SK-N-SH treated with all-trans-retinoic acid at 6 μM for 48 hours (cell line): ENCODE measurements around the gene LAMB4.

Experiments
- ATAC-seq: fragments of 200-7000 bp; cut with Tn5 transposase; 3 replicates; pipeline ENCODE4 v1.9.1; 2020; ENCODE audit warnings: mild to moderate bottlenecking, moderate library complexity
- ARNTL ChIP-seq: fragments of 450-650 bp; formaldehyde crosslinking; IDR thresholded peaks from 2 replicates; pipeline ENCODE4 v1.5.0; 2020; ENCODE audit warnings: low read depth, mild to moderate bottlenecking, moderate library complexity, borderline replicate concordance
- BACH2 ChIP-seq: fragments of 250-450 bp; sonication (Bioruptor Pico); IDR thresholded peaks from 2 replicates; pipeline ENCODE4 v1.9.0; 2021; ENCODE audit warnings: mild to moderate bottlenecking, borderline replicate concordance
- CREB5 ChIP-seq: fragments of 250-450 bp; sonication (Bioruptor Pico); IDR thresholded peaks from 2 replicates; pipeline ENCODE4 v1.5.1; 2020; ENCODE audit warnings: low read depth, mild to moderate bottlenecking, moderate library complexity
- CSDC2 ChIP-seq: fragments of 250-450 bp; sonication (Bioruptor Pico); IDR thresholded peaks from 2 replicates; pipeline ENCODE4 v1.5.0; 2020; ENCODE audit warnings: mild to moderate bottlenecking, moderate library complexity
- CSRNP3 ChIP-seq: fragments of 250-450 bp; sonication (Bioruptor Pico); IDR thresholded peaks from 2 replicates; pipeline ENCODE4 v1.5.1; 2021; ENCODE audit warnings: mild to moderate bottlenecking, moderate library complexity
- GLIS3 ChIP-seq: fragments of 250-450 bp; sonication (Bioruptor Pico); IDR thresholded peaks from 2 replicates; pipeline ENCODE4 v1.5.0; 2020; ENCODE audit warnings: mild to moderate bottlenecking, moderate library complexity
- ISL1 ChIP-seq: fragments of 250-450 bp; sonication (Bioruptor Pico); IDR thresholded peaks from 2 replicates; pipeline ENCODE4 v2.1.2; 2022; ENCODE audit warnings: mild to moderate bottlenecking, moderate library complexity
- OSR1 ChIP-seq: fragments of 250-450 bp; sonication (Bioruptor Pico); IDR thresholded peaks from 2 replicates; pipeline ENCODE4 v1.8.0; 2022; ENCODE audit warnings: moderate library complexity, mild to moderate bottlenecking, inconsistent platforms
- PPARA ChIP-seq: fragments of 250-450 bp; sonication (Bioruptor Pico); IDR thresholded peaks from 2 replicates; pipeline ENCODE4 v1.5.0; 2020; ENCODE audit warnings: mild to moderate bottlenecking, borderline replicate concordance
- RARB ChIP-seq: fragments of 250-450 bp; sonication (Bioruptor Pico); IDR thresholded peaks from 2 replicates; pipeline ENCODE4 v1.8.0; 2021; ENCODE audit warnings: mild to moderate bottlenecking, moderate library complexity
- SNAI2 ChIP-seq: fragments of 250-450 bp; sonication (Bioruptor Pico); IDR thresholded peaks from 2 replicates; pipeline ENCODE4 v1.5.0; 2020; ENCODE audit warnings: mild to moderate bottlenecking, moderate library complexity
- TCF4 ChIP-seq: fragments of 250-450 bp; sonication (Bioruptor Pico); IDR thresholded peaks from 2 replicates; pipeline ENCODE4 v1.8.0; 2021; ENCODE audit warnings: mild to moderate bottlenecking, moderate library complexity, borderline replicate concordance
- TSHZ2 ChIP-seq: fragments of 250-450 bp; sonication (Bioruptor Pico); IDR thresholded peaks from 2 replicates; pipeline ENCODE4 v1.5.0; 2020; ENCODE audit warnings: mild to moderate bottlenecking, moderate library complexity
- ZC3H10 ChIP-seq: fragments of 250-450 bp; sonication (Bioruptor Pico); IDR thresholded peaks from 2 replicates; pipeline ENCODE4 v1.5.1; 2021; ENCODE audit warnings: mild to moderate bottlenecking, moderate library complexity
- ZFP3 ChIP-seq: fragments of 250-450 bp; sonication (Bioruptor Pico); IDR thresholded peaks from 2 replicates; pipeline ENCODE4 v1.5.0; 2020; ENCODE audit warnings: mild to moderate bottlenecking, moderate library complexity
- ZFP30 ChIP-seq: fragments of 450-650 bp; formaldehyde crosslinking; IDR thresholded peaks from 2 replicates; pipeline ENCODE4 v1.5.0; 2022; ENCODE audit warnings: mild to moderate bottlenecking, moderate library complexity
- ZNF565 ChIP-seq: fragments of 450-650 bp; formaldehyde crosslinking; conservative IDR thresholded peaks from 2 replicates; pipeline ENCODE4 v1.5.0; 2020; ENCODE audit warnings: low read depth, mild to moderate bottlenecking, moderate library complexity
- ZNF70 ChIP-seq: fragments of 450-650 bp; formaldehyde crosslinking; IDR thresholded peaks from 2 replicates; pipeline ENCODE4 v1.5.0; 2020; ENCODE audit warnings: mild to moderate bottlenecking, moderate library complexity
- ZNF8 ChIP-seq: fragments of 450-650 bp; formaldehyde crosslinking; IDR thresholded peaks from 2 replicates; pipeline ENCODE4 v1.5.0; 2020; ENCODE audit warnings: mild to moderate bottlenecking, moderate library complexity
- TF ChIP-seq, protein P1 (sequence below): fragments of 250-450 bp; sonication (Bioruptor Pico); IDR thresholded peaks from 2 replicates; pipeline ENCODE4 v1.8.0; 2020; ENCODE audit warnings: mild to moderate bottlenecking, moderate library complexity, borderline replicate concordance

Gene LAMB4

GRCh38 chr7:108007261-108007660, 122.9 kb downstream of the LAMB4 start (continued):
- TF ChIP-seq ISL1 (CRISPR knock-in tag) (no peak), ZC3H10 (CRISPR knock-in tag) (no peak), SNAI2 (no peak), CSRNP3 (no peak)

GRCh38 chr7:108004220-108005142, 125.7 kb downstream of the LAMB4 start:
- ATAC-seq = no peak
- TF ChIP-seq ZFP3 (CRISPR knock-in tag) = no peak
- no peak for TF ChIP-seq OSR1 (CRISPR knock-in tag)
- no peak for TF ChIP-seq ZNF565 (CRISPR knock-in tag)
- no peak for TF ChIP-seq ZFP30 (CRISPR knock-in tag)
- TF ChIP-seq RARB = no peak
- no peak for TF ChIP-seq ZC3H10 (CRISPR knock-in tag)
- TF ChIP-seq ZNF70 (CRISPR knock-in tag) = no peak
- no peak for TF ChIP-seq CREB5
- TF ChIP-seq BACH2 (CRISPR knock-in tag) = no peak
- TF ChIP-seq TCF4 (CRISPR knock-in tag) = no peak
- no peak for TF ChIP-seq GLIS3 (CRISPR knock-in tag)
- TF ChIP-seq ARNTL (CRISPR knock-in tag) = no peak
- no peak for TF ChIP-seq ISL1 (CRISPR knock-in tag)
- TF ChIP-seq ZNF8 (CRISPR knock-in tag) = no peak

- TF ChIP-seq, protein P1, sequence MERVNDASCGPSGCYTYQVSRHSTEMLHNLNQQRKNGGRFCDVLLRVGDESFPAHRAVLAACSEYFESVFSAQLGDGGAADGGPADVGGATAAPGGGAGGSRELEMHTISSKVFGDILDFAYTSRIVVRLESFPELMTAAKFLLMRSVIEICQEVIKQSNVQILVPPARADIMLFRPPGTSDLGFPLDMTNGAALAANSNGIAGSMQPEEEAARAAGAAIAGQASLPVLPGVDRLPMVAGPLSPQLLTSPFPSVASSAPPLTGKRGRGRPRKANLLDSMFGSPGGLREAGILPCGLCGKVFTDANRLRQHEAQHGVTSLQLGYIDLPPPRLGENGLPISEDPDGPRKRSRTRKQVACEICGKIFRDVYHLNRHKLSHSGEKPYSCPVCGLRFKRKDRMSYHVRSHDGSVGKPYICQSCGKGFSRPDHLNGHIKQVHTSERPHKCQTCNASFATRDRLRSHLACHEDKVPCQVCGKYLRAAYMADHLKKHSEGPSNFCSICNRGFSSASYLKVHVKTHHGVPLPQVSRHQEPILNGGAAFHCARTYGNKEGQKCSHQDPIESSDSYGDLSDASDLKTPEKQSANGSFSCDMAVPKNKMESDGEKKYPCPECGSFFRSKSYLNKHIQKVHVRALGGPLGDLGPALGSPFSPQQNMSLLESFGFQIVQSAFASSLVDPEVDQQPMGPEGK (CRISPR knock-in tag) = no peak
- TF ChIP-seq TSHZ2 (CRISPR knock-in tag) = no peak
- no peak for TF ChIP-seq ISL1 (CRISPR knock-in tag)
- no peak for TF ChIP-seq ZNF8 (CRISPR knock-in tag)
- no peak for TF ChIP-seq CSDC2 (CRISPR knock-in tag)
- TF ChIP-seq RARB = no peak
- no peak for TF ChIP-seq ARNTL (CRISPR knock-in tag)
- no peak for TF ChIP-seq PPARA (CRISPR knock-in tag)
- no peak for ATAC-seq
Observed at GRCh38 chr7:108003599-108003935, 126.6 kb downstream of the LAMB4 start.
